IMR-90 (cell line): ENCODE results near the gene CUX1. TPM values are rescaled to one million over a fixed set of nuclear protein-coding genes. Genes with fewer than 3 reads are reported as not detected.

Experiments used
- ATAC-seq: fragments of 200-7000 bp; cut with Tn5 transposase; 2 replicates; pipeline ENCODE4 v1.9.1; 2020; ENCODE audit warnings: low read depth, mild to moderate bottlenecking, moderate library complexity
- BruUV-seq: library from RNA; stranded (reverse); fragments of 400-500 nt; replicated peaks from 2 replicates; lab custom pipeline; 2021; lab: Mats Ljungman, UMichigan
- CTCF ChIA-PET: fragments of 300-600 bp; formaldehyde crosslinking; extraction: SDS; loops from one replicate; lab custom pipeline; 2021; ENCODE audit warnings: antibody characterized with exemption; lab: Yijun Ruan, JAX
- POLR2A ChIA-PET: fragments of 300-600 bp; sonication (Branson Sonifier 250); formaldehyde crosslinking; loops from one replicate; lab custom pipeline; 2022; ENCODE audit warnings: antibody characterized with exemption; ENCODE audit not compliant: unreplicated experiment; lab: Charles Lee
- DNase-seq: peaks from one replicate; pipeline ENCODE4 v3.0.0; 2013
- H2AFZ ChIP-seq: replicated peaks from 2 replicates; pipeline ENCODE3; 2013; ENCODE audit warnings: low read length, mild to moderate bottlenecking; ENCODE audit not compliant: poor library complexity
- H2AK5ac ChIP-seq: 2 replicates; pipeline ENCODE4 v1.6.1; 2013; ENCODE audit warnings: low read depth, low read length, inconsistent platforms
- H2AK9ac ChIP-seq: replicated peaks from 2 replicates; pipeline ENCODE3; 2013; ENCODE audit warnings: mild to moderate bottlenecking, low read depth, low read length, moderate library complexity; ENCODE audit not compliant: poor library complexity
- H2BK120ac ChIP-seq: 2 replicates; pipeline ENCODE4 v1.6.1; 2013; ENCODE audit warnings: low read depth, low read length, inconsistent platforms
- H2BK15ac ChIP-seq: 3 replicates; pipeline ENCODE4 v1.6.1; 2013; ENCODE audit warnings: low read depth, low read length, inconsistent platforms
- H2BK20ac ChIP-seq: 2 replicates; pipeline ENCODE4 v1.6.1; 2013; ENCODE audit warnings: low read depth, mild to moderate bottlenecking, inconsistent platforms, low read length, moderate library complexity
- H2BK5ac ChIP-seq: 2 replicates; pipeline ENCODE4 v1.6.1; 2013; ENCODE audit warnings: mild to moderate bottlenecking, low read depth, low read length, inconsistent platforms; ENCODE audit not compliant: poor library complexity, severe bottlenecking
- H3K14ac ChIP-seq: replicated peaks from 2 replicates; pipeline ENCODE4 v1.6.1; 2013; ENCODE audit warnings: low read depth, low read length, inconsistent platforms
- H3K18ac ChIP-seq: 2 replicates; pipeline ENCODE4 v1.6.1; 2013; ENCODE audit warnings: low read depth, low read length, control low read depth
- H3K23ac ChIP-seq: 2 replicates; pipeline ENCODE4 v1.6.1; 2013; ENCODE audit warnings: low read depth, low read length, inconsistent platforms
- H3K27ac ChIP-seq: 2 replicates; pipeline ENCODE4 v1.5.1; 2013; ENCODE audit warnings: mild to moderate bottlenecking, control low read depth, low read length; ENCODE audit not compliant: insufficient read depth
- H3K27me3 ChIP-seq: 2 replicates; pipeline ENCODE4 v1.6.1; 2013; ENCODE audit warnings: low read length; ENCODE audit not compliant: control insufficient read depth, insufficient read depth
- H3K36me3 ChIP-seq: 2 replicates; pipeline ENCODE4 v1.6.1; 2013; ENCODE audit warnings: low read length, mixed read lengths; ENCODE audit not compliant: control insufficient read depth, insufficient read depth
- H3K4ac ChIP-seq: 2 replicates; pipeline ENCODE4 v1.6.1; 2013; ENCODE audit warnings: low read depth, low read length, inconsistent platforms
- H3K4me1 ChIP-seq: 2 replicates; pipeline ENCODE4 v1.6.1; 2013; ENCODE audit warnings: low read length, mixed read lengths; ENCODE audit not compliant: control insufficient read depth, insufficient read depth
- H3K4me2 ChIP-seq: 2 replicates; pipeline ENCODE4 v1.6.1; 2013; ENCODE audit warnings: low read depth, mild to moderate bottlenecking, control low read depth, low read length, moderate library complexity
- H3K4me3 ChIP-seq: 2 replicates; pipeline ENCODE4 v1.5.1; 2013; ENCODE audit warnings: low read depth, mild to moderate bottlenecking, control low read depth, low read length, moderate library complexity; ENCODE audit not compliant: insufficient read depth
- H3K56ac ChIP-seq: 2 replicates; pipeline ENCODE4 v1.6.1; 2013; ENCODE audit warnings: low read length, inconsistent platforms; ENCODE audit not compliant: insufficient read depth; ENCODE audit errors: extremely low read depth
- H3K79me1 ChIP-seq, 2 experiments: 2 replicates each; pipeline ENCODE4 v1.6.1; 2013; ENCODE audit warnings: low read length in 2 of 2, inconsistent platforms in 1 of 2, low read depth in 1 of 2
- H3K9ac ChIP-seq: 2 replicates; pipeline ENCODE4 v1.6.1; 2013; ENCODE audit warnings: low read depth, low read length, control low read depth
- H3K9me1 ChIP-seq: 2 replicates; pipeline ENCODE4 v1.6.1; 2013; ENCODE audit warnings: low read length, inconsistent platforms; ENCODE audit not compliant: insufficient read depth
- H3K9me3 ChIP-seq: 2 replicates; pipeline ENCODE4 v1.6.1; 2013; ENCODE audit warnings: low read length; ENCODE audit not compliant: control insufficient read depth, insufficient read depth
- H4K20me1 ChIP-seq: 2 replicates; pipeline ENCODE4 v1.6.1; 2013; ENCODE audit warnings: low read length, inconsistent platforms; ENCODE audit not compliant: insufficient read depth
- H4K5ac ChIP-seq: 2 replicates; pipeline ENCODE4 v1.6.1; 2013; ENCODE audit warnings: mild to moderate bottlenecking, low read depth, low read length, control low read depth
- H4K8ac ChIP-seq, 2 experiments: 2 replicates each; pipeline ENCODE4 v1.6.1; 2013; ENCODE audit warnings: low read depth in 2 of 2, low read length in 2 of 2, control low read depth in 1 of 2, inconsistent platforms in 1 of 2
- H4K91ac ChIP-seq: 2 replicates; pipeline ENCODE4 v1.6.1; 2013; ENCODE audit warnings: low read depth, low read length, inconsistent platforms; ENCODE audit not compliant: insufficient read depth
- BHLHE40 ChIP-seq: fragments of 150-350 bp; IDR thresholded peaks from 2 replicates; pipeline ENCODE4 v1.6.1; 2016; ENCODE audit warnings: mild to moderate bottlenecking, low read depth, low read length
- CEBPB ChIP-seq: IDR thresholded peaks from 2 replicates; pipeline ENCODE4 v1.6.1; 2012; ENCODE audit warnings: low read depth, low read length, improper control_type of control experiment
- CHD1 ChIP-seq: IDR thresholded peaks from 2 replicates; pipeline ENCODE4 v1.6.1; 2012; ENCODE audit warnings: low read depth, low read length, improper control_type of control experiment
- CTCF ChIP-seq: conservative IDR thresholded peaks from 2 replicates; pipeline ENCODE4 v1.5.1; 2012; ENCODE audit warnings: mild to moderate bottlenecking, low read depth, low read length, improper control_type of control experiment
- ELK1 ChIP-seq: fragments of 150-350 bp; IDR thresholded peaks from 2 replicates; pipeline ENCODE4 v1.6.1; 2016; ENCODE audit warnings: low read depth, mild to moderate bottlenecking, low read length, moderate library complexity, borderline replicate concordance
- FOS ChIP-seq: fragments of 150-350 bp; IDR thresholded peaks from 2 replicates; pipeline ENCODE4 v1.6.1; 2016; ENCODE audit warnings: low read depth, low read length
- MAFK ChIP-seq: IDR thresholded peaks from 2 replicates; pipeline ENCODE4 v1.6.1; 2012; ENCODE audit warnings: low read depth, low read length, improper control_type of control experiment
- MAZ ChIP-seq: IDR thresholded peaks from 2 replicates; pipeline ENCODE4 v1.6.1; 2012; ENCODE audit warnings: low read depth, mild to moderate bottlenecking, low read length, improper control_type of control experiment, moderate library complexity, borderline replicate concordance
- MXI1 ChIP-seq: IDR thresholded peaks from 2 replicates; pipeline ENCODE4 v1.6.1; 2012; ENCODE audit warnings: low read depth, mild to moderate bottlenecking, low read length, moderate library complexity, borderline replicate concordance
- NFE2L2 ChIP-seq: fragments of 150-350 bp; IDR thresholded peaks from 2 replicates; pipeline ENCODE4 v1.6.1; 2016; ENCODE audit warnings: low read depth, mild to moderate bottlenecking, low read length
- POLR2A ChIP-seq: IDR thresholded peaks from 2 replicates; pipeline ENCODE4 v1.6.1; 2012; ENCODE audit warnings: mild to moderate bottlenecking, low read depth, low read length
- RAD21 ChIP-seq: IDR thresholded peaks from 2 replicates; pipeline ENCODE4 v1.6.1; 2012; ENCODE audit warnings: low read length, improper control_type of control experiment
- RCOR1 ChIP-seq: IDR thresholded peaks from 2 replicates; pipeline ENCODE4 v1.6.1; 2012; ENCODE audit warnings: mild to moderate bottlenecking, low read length, improper control_type of control experiment; ENCODE audit not compliant: insufficient replicate concordance
- RFX5 ChIP-seq: IDR thresholded peaks from 2 replicates; pipeline ENCODE4 v1.8.0; 2012; ENCODE audit warnings: low read depth, mild to moderate bottlenecking, low read length, moderate library complexity
- SMC3 ChIP-seq: fragments of 150-350 bp; IDR thresholded peaks from 2 replicates; pipeline ENCODE4 v1.6.1; 2016; ENCODE audit warnings: low read depth, mild to moderate bottlenecking, antibody characterized with exemption, low read length, moderate library complexity
- USF2 ChIP-seq: fragments of 150-350 bp; IDR thresholded peaks from 2 replicates; pipeline ENCODE4 v1.6.1; 2017; ENCODE audit warnings: mild to moderate bottlenecking, antibody characterized with exemption, low read length, low read depth
- WGBS, 2 experiments: methylation state at CpG; one replicate each; pipeline versions ENCODE4 v1.1.5 to v1.1.7; 2013; ENCODE audit warnings: missing lambda C conversion rate in 2 of 2; ENCODE audit not compliant: insufficient read length in 1 of 2; ENCODE audit errors: extremely low coverage in 2 of 2; 5-methylcytosine and 5-hydroxymethylcytosine counted together
- dilution Hi-C: fragments of 300-500 bp; cut with HindIII; formaldehyde crosslinking; loops from one replicate; pipeline ENCODE4 v1.14.3; 2018; ENCODE audit warnings: low sequenced_read_pairs; ENCODE audit not compliant: unreplicated experiment
- in situ Hi-C: fragments of 300-500 bp; cut with MboI; formaldehyde crosslinking; loops from 3 replicates; pipeline ENCODE4 v1.14.3; 2019; ENCODE audit warnings: low sequenced_read_pairs, inconsistent platforms, mixed read lengths
- intact Hi-C: fragments of 100-400 bp; cut with micrococcal nuclease; formaldehyde crosslinking; loops from 2 replicates; pipeline ENCODE4 v1.10.0; 2022
- polyA plus RNA-seq, 3 experiments: library from polyadenylated mRNA; depleted of rRNA; stranded (reverse); fragments of >200 nt; gene quantifications; 2 replicates each; pipeline ENCODE4 v1.2.3, GENCODE V29; 2012; ENCODE audit warnings: low replicate concordance in 1 of 3
- total RNA-seq: library from RNA; depleted of rRNA; stranded (reverse); fragments of >200 nt; gene quantifications from 2 replicates; pipeline ENCODE4 v1.2.3, GENCODE V29; 2012

CUX1 gene
- total and polyA plus RNA-seq, 2 of the 4 experiments (the other 2 are of a cell fraction) = 19.7 to 46.4 TPM

GRCh38 chr7:101824440-101824839, 7.0 kb downstream of the CUX1 start:
- Histone ChIP-seq H2BK5ac (no peak overlapping the region), H3K9me1 (peaks cover 7% of the 10 kb centered on the region; the same call in 1 of the 2 replicates), H4K8ac (no peak overlapping the region), H3K4me2 (no peak overlapping the region), H3K14ac (no peak overlapping the region), H3K4me3 (no peak overlapping the region), H3K4me1 (peaks cover 5% of the 10 kb centered on the region), H2AK9ac (no peak overlapping the region), H3K27me3 (no peaks in the 10 kb centered on the region), H2AFZ (no peak overlapping the region), H3K36me3 (peaks cover 2% of the 10 kb centered on the region; the same call in 1 of the 2 replicates), H3K27ac (no peak overlapping the region), H2BK20ac (no peak overlapping the region), H3K56ac (no peak overlapping the region), H3K79me1 (peaks cover 20 to 80% of the 10 kb centered on the region in 2 experiments), H2AK5ac (no peak overlapping the region), H4K5ac (no peak overlapping the region), H2BK120ac (no peak overlapping the region), H3K18ac (no peak overlapping the region), H2BK15ac (no peak overlapping the region), H3K9ac (no peak overlapping the region), H4K20me1 (peaks cover 84% of the 10 kb centered on the region), H3K9me3 (no peaks in the 10 kb centered on the region), H4K91ac (no peak overlapping the region), H3K23ac (no peak overlapping the region), H3K4ac (no peak overlapping the region)
- in situ Hi-C loops = no loop called here
- intact Hi-C loops = no loop called here
- no peak for TF ChIP-seq CTCF
- TF ChIP-seq NFE2L2 = no peak
- no peak for TF ChIP-seq RFX5
- TF ChIP-seq RCOR1 = no peak
- no peak for TF ChIP-seq ELK1
- TF ChIP-seq MAFK = no peak
- no peak for TF ChIP-seq POLR2A
- TF ChIP-seq RAD21 = no peak
- TF ChIP-seq FOS = no peak
- no peak for TF ChIP-seq USF2
- no peak for TF ChIP-seq CEBPB
- TF ChIP-seq MAZ = no peak
- TF ChIP-seq CHD1 = no peak
- no peak for TF ChIP-seq SMC3
- TF ChIP-seq BHLHE40 = no peak
- no peak for TF ChIP-seq MXI1
- CTCF ChIA-PET = interaction anchor here (0.6 kb wide), 1 partner anchor 286 kb away, joined by 3 read pairs; no protein-coding TSS in a partner anchor
- WGBS, 2 experiments = 80% methylated on average over 1 of the region's 8 CpGs; no CpG with 5 or more reads in 1 of the 2 experiments
- DNase-seq = no peak
- ATAC-seq = no peak
- POLR2A ChIA-PET = no interaction called here
- BruUV-seq = no TSS peak
- dilution Hi-C loops = no loop called here
